DND-41 (cell line): Measurements from ENCODE around the gene NECTIN1.

Experiments
- ATAC-seq: fragments of 200-7000 bp; cut with Tn5 transposase; 3 replicates; pipeline ENCODE4 v1.9.1; 2021; ENCODE audit warnings: low read depth; ENCODE audit not compliant: insufficient read depth
- DNase-seq: peaks from one replicate; pipeline ENCODE4 v3.0.0-alpha.2; 2020
- H2AFZ ChIP-seq: 2 replicates; pipeline ENCODE4 v1.6.0; 2012; ENCODE audit warnings: low read depth, low read length
- H3K27ac ChIP-seq: 2 replicates; pipeline ENCODE4 v1.5.1; 2012; ENCODE audit warnings: low read length, inconsistent platforms
- H3K27me3 ChIP-seq: fragments of 200-600 bp; sonication (generic); 2 replicates; pipeline ENCODE4 v1.6.0; 2012; ENCODE audit warnings: low read length, mild to moderate bottlenecking, inconsistent platforms; ENCODE audit not compliant: insufficient read depth, poor library complexity
- H3K36me3 ChIP-seq: 2 replicates; pipeline ENCODE4 v1.5.1; 2012; ENCODE audit warnings: low read length, inconsistent platforms; ENCODE audit not compliant: insufficient read depth
- H3K4me1 ChIP-seq: 2 replicates; pipeline ENCODE4 v1.5.1; 2012; ENCODE audit warnings: mild to moderate bottlenecking, low read length; ENCODE audit not compliant: insufficient read depth
- H3K4me2 ChIP-seq: 2 replicates; pipeline ENCODE4 v1.6.0; 2012; ENCODE audit warnings: mild to moderate bottlenecking, moderate library complexity, low read length, inconsistent platforms; ENCODE audit not compliant: insufficient read depth
- H3K4me3 ChIP-seq, 2 experiments: fragments of 200-600 bp in 1 of 2; shearing (Covaris generic) in 1 of 2; 2 replicates each; pipeline ENCODE4 v1.5.1; 2012 to 2016; ENCODE audit warnings: inconsistent platforms in 2 of 2, low read length in 2 of 2, mild to moderate bottlenecking in 2 of 2, low read depth in 1 of 2, moderate library complexity in 1 of 2
- H3K79me2 ChIP-seq: 2 replicates; pipeline ENCODE4 v1.6.0; 2012; ENCODE audit warnings: low read length, inconsistent platforms; ENCODE audit not compliant: insufficient read depth
- H3K9ac ChIP-seq: 2 replicates; pipeline ENCODE4 v1.6.0; 2012; ENCODE audit warnings: low read depth, mild to moderate bottlenecking, inconsistent platforms, low read length, moderate library complexity
- H3K9me3 ChIP-seq: 2 replicates; pipeline ENCODE4 v1.5.1; 2012; ENCODE audit warnings: low read length, moderate library complexity, mild to moderate bottlenecking, inconsistent platforms; ENCODE audit not compliant: insufficient read depth, severe bottlenecking
- H4K20me1 ChIP-seq: 2 replicates; pipeline ENCODE4 v1.6.0; 2012; ENCODE audit warnings: low read length; ENCODE audit not compliant: insufficient read depth
- EZH2 ChIP-seq: IDR thresholded peaks from 3 replicates; pipeline ENCODE4 v1.6.1; 2012; ENCODE audit warnings: borderline replicate concordance, low read depth, mild to moderate bottlenecking, moderate library complexity, low read length, inconsistent platforms; ENCODE audit not compliant: severe bottlenecking
- TF ChIP-seq, protein P1 (sequence below): IDR thresholded peaks from 2 replicates; pipeline ENCODE4 v1.5.1; 2012; ENCODE audit warnings: borderline replicate concordance, low read length, moderate library complexity, mild to moderate bottlenecking; ENCODE audit not compliant: poor library complexity, severe bottlenecking; ENCODE audit errors: extremely low read depth

The NECTIN1 gene

DNA sequence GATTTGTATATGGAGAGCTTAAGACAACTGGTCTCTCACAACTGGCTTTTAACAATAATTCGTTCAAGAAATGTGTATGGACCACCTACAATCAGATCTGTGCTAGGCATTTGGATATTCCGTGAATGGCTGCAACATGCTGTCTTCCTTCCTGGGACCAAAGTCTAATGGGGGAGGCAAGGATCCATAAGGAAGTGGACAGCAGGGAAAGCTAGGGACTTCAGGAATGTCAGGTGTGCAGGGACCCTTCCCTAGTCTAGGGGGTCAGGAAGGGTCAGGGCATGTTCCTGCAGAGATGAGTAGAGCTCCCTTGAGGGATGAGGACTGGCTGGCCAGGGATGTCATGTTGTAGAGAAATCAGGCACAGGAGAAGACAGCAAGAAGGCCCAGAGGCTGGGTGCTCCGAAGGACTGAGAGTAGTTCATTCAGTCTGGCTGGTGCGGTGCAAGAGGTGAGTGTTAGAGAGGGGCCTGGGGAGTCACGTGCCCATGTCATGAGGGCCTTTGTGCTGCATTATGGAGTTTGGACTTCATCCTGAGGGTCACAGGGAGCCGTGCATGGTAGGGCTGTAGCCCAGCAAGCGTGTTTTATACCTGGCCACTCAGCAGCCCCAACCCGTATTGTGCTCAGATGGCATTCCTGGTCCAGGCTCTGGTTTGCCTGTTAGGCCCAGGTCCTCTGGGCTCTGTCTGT lies 8.5 kb upstream of the NECTIN1 start:
- H3K4me2 ChIP-seq = no peak overlapping the region
- peaks cover 16% of the 10 kb centered on the region; the same call in 1 of the 2 replicates for H4K20me1 ChIP-seq
- no peak for ATAC-seq
- no peak overlapping the region for H3K27ac ChIP-seq
- H2AFZ ChIP-seq = no peak overlapping the region
- H3K36me3 ChIP-seq = no peaks in the 10 kb centered on the region
- no peak overlapping the region for H3K9ac ChIP-seq
- no peaks in the 10 kb centered on the region for H3K79me2 ChIP-seq
- TF ChIP-seq EZH2 = no peak
- TF ChIP-seq, protein P1, sequence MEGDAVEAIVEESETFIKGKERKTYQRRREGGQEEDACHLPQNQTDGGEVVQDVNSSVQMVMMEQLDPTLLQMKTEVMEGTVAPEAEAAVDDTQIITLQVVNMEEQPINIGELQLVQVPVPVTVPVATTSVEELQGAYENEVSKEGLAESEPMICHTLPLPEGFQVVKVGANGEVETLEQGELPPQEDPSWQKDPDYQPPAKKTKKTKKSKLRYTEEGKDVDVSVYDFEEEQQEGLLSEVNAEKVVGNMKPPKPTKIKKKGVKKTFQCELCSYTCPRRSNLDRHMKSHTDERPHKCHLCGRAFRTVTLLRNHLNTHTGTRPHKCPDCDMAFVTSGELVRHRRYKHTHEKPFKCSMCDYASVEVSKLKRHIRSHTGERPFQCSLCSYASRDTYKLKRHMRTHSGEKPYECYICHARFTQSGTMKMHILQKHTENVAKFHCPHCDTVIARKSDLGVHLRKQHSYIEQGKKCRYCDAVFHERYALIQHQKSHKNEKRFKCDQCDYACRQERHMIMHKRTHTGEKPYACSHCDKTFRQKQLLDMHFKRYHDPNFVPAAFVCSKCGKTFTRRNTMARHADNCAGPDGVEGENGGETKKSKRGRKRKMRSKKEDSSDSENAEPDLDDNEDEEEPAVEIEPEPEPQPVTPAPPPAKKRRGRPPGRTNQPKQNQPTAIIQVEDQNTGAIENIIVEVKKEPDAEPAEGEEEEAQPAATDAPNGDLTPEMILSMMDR = no peak
- H3K4me1 ChIP-seq = no peaks in the 10 kb centered on the region
- no peak for DNase-seq
- H3K27me3 ChIP-seq = peaks cover 22% of the 10 kb centered on the region
- H3K9me3 ChIP-seq = no peaks in the 10 kb centered on the region
- H3K4me3 ChIP-seq = no peak overlapping the region

DNA sequence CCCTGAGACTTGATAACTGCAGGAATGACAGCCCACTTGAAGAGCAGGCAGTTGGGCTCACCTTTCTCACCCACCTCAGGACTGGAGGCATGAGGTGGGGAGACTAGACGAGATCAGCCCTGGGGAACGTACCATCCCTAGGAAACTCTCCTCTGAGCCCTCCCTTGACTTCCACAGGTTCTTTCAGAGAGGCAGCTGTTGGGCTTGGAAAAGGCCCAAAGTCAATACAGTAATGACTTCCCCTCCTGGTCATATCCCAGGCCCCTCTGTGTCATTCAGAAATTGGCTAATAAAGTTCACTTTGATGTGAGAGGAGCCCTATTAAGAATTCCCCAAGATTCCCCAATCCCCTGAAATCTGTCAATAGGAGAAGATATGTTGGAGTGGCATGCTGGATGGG lies 5.8 kb upstream of the NECTIN1 start:
- no peaks in the 10 kb centered on the region for H3K9me3 ChIP-seq
- no peak overlapping the region for H3K9ac ChIP-seq
- ATAC-seq (no peak), DNase-seq (no peak)
- no peak overlapping the region for H3K27ac ChIP-seq
- no peak overlapping the region for H3K4me2 ChIP-seq
- no peak overlapping the region for H3K4me3 ChIP-seq
- H3K36me3 ChIP-seq = no peaks in the 10 kb centered on the region
- TF ChIP-seq, protein P1 = no peak
- no peak for TF ChIP-seq EZH2
- H4K20me1 ChIP-seq = 0 out of 2 replicates have a peak, but pooled peaks cover 8% of the 10 kb centered on the region
- peaks cover 35% of the 10 kb centered on the region for H3K27me3 ChIP-seq
- no peak overlapping the region for H2AFZ ChIP-seq
- H3K79me2 ChIP-seq = no peaks in the 10 kb centered on the region
- H3K4me1 ChIP-seq = no peaks in the 10 kb centered on the region

DNA sequence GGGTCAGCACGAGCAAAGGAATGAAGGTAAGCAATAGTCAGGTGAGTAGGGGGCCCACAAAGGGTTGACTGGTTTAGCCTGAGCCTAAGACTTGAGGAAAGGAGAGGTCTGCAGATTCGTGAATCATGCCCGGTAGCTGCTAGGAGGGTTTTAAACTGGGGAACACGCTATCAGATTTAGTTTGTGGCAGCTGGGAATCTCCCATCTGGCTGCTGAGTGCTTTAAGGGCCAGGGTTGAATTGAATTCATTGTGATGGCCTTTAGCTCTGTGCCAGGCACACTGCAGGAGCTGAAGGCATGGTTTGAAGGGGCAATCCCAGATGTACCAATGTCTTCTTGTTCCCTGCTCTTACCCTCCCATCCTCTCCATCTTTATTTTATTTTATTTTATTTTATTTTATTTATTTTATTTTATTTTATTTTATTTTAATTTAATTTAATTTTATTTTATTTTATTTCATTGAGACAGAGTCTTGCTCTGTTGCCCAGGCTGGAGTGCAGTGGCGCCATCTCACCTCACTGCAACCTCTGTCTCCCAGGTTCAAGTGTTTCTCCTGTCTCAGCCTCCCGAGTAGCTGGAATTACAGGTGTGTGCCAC lies 1.9 kb upstream of the NECTIN1 start:
- Histone ChIP-seq H3K4me1 (peaks cover 17% of the 10 kb centered on the region), H3K4me3 (no peak overlapping the region), H3K4me2 (no peak overlapping the region), H3K27me3 (peaks cover 62% of the 10 kb centered on the region), H2AFZ (no peak overlapping the region), H3K9ac (no peak overlapping the region), H3K36me3 (no peaks in the 10 kb centered on the region), H3K79me2 (no peaks in the 10 kb centered on the region), H4K20me1 (peaks cover 27% of the 10 kb centered on the region), H3K27ac (no peak overlapping the region), H3K9me3 (no peaks in the 10 kb centered on the region)
- ATAC-seq = no peak
- no peak for TF ChIP-seq EZH2
- TF ChIP-seq, protein P1 = no peak
- DNase-seq = no peak
